D341Med (cell line): Measurements from ENCODE around the gene ATG4C.

Experiments
- DNase-seq: peaks from one replicate; pipeline ENCODE4 v3.0.0; 2012; ENCODE audit warnings: low spot score

ATG4C gene

GRCh38 chr1:62840555-62840954 lies 56.6 kb downstream of the ATG4C start:
- DNase-seq = no peak

DNA sequence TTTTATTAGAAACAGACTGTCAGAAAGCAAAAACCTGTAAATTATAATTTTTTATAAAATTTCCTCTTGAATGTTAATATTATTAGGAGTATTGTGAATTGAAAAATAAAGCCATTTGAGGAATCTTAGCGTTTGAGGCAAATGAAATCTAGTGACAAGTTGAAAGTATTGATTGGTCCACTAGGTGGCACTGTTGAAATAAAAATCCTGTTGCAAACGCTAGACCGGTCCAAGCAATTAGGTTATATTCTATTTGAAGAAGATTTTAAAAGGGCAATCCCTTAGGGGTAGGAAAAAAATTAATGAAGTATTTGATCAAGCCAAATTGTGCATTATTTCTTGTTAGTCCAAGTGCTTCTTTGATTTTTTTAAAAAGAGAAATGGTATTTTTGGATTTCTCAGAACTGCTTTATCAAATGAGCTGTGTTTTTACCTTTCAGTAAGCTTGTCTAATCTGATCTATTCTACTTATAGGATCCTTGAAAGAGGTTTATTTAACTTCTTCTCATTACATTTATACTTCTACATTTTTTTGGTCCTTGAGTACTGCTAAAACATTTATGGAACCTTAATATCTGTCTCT lies 57.7 kb downstream of the ATG4C start:
- DNase-seq = peak; percentile 51

DNA sequence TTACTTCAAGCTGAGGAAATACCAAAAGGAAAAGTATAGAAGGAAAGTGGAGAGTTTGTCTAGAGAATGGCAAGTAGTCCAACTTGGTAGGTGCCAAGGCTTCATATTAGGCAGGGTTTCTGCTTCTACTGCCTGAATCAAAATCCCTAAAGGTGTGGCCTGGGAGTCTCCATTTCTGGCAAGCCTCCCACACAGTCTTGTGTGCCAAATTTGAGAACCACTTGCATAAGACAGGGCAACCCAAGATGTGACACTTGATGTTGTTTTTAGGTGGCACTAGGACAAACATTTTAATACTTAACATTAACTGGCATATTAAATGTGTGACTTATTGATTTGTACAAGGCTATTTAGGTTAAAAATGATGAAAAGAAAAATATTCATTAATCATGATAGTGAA lies 60.1 kb downstream of the ATG4C start:
- DNase-seq = no peak

DNA sequence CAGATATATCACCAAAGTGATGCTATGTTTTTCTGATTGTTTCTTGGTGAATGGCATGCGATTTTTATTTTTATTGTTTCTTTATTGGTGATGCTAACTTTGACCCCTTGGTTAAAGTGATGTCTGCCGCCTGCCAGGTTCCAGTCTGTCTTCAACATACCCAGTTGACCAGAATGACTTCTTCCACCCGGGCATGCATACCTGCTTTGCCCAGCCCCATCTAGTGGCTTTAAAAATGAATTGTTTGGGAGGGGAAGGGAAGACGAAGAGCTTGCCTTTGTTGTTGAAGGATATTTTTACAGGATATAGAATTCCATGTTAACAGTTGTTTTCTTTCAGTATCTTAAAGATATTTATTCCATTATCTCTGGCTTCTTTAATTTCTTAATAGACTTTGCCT lies 65.1 kb downstream of the ATG4C start:
- DNase-seq = peak; percentile 30

DNA sequence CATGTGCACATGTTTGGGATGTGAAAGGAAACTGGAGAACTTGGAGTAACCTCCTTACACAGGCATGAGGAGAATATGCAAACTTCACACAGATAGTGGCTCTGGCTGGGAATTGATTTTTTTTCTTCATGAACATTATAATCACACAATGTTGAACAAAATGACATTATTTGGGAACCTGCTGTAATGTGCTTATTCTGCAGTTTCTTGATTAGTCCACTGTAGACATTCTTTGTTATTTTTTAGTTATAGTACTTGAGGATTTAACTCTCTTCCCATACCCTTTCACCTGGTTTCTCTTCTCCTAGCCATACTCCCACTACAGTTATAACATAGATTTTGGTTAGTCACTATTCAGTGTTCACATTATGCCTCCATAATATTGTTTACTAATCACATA lies 68.3 kb downstream of the ATG4C start:
- no peak for DNase-seq

- no peak for DNase-seq
Observed at GRCh38 chr1:62856960-62857359, 73.0 kb downstream of the ATG4C start.

DNA sequence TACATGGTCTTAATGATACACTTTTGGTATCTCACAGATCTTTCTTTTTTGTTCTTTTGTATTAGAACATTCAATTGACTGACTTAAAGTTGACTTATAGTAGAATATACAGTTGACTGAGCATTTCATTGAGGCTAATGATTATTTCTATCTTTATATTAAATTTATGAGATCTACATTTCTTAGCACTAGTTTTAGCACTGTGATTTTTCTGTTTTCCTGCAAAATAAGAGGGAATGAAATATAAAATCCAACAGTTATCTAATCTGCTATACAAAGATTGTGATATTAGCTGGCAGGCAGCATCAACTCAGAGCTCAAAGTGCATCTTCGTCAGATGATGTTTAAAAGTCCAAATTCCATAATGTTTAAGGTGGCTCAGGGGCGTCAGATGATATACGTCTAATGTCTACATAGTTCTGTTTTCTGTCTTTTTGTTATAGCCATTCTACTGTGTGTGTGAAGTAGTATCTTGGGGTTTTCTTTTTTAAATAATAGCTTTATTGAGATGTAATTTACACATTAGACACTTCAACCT lies 85.4 kb downstream of the ATG4C start:
- DNase-seq = no peak

DNA sequence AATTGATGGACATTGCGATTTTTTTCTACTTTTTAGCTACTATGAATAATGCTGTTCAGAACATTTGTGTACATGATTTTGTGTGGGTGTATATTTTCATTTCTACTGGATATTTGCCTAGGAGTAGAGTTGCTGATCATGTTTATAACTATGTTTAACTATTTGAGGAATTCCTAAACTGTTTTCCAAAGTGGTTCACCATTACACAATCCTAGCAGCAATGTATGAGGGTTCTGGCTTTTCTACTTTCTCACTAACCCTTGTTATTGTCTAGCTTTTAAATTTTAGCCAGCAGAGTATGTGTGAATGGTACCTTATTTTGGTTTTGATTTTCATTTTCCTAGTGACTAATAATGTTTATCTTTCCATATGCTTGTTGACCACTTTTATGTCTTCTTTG lies 86.2 kb downstream of the ATG4C start:
- no peak for DNase-seq

DNA sequence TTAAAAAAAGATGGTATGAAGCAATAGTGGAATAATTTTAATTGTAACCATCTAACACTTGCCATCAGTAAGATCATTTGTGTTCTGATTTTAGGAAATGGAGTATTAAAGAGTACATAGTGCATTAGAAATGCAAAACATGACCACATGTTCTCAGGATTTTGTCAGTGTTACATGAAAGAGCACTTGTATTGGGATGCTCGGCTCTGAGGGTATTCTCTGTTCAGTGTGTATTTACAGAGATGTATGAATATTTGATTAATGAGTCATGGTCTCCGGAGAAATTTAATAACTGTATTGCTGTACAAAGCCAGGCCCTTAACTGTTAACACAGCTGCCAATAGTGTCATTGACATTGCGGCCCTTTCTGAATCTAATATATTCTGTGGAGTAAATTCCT lies 91.7 kb downstream of the ATG4C start:
- no peak for DNase-seq

DNA sequence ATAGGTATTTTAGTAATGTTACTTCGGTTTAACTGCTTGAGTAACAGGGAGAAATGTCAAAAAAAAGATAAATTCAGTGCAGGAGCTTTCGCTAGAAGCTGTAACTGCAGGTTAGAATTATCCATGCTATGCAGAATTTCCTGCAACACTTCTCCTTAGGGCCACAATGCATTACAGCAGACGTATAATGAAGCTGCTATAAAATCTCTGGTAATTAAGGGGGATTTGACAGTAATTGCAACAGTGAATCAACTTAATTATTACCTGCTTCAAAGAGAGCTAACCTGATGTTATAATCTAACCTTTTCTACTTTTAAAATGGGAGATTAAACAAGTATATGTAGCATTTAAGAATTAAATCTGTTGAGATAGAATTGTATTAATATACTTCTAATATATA lies 92.6 kb downstream of the ATG4C start:
- DNase-seq = no peak

DNA sequence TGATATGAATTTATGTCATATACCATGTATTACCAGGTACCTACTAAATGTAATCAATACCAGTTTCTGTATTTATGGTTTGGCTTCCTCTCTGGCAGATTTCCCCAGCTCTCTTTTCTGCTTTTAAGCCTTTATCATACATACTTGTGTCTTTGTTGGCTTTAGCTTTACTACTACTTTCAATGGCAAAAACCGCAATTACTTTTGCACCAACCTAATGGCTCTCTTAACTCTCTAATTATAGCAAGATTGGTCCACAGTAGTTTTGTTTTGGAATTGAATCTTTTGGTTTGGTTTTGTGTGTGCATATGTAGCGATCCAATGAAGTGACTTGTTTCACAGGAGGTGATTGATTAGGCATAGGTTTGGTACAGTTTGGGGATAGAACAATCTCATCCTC lies 93.6 kb downstream of the ATG4C start:
- no peak for DNase-seq

- no peak for DNase-seq
Observed at GRCh38 chr1:62879962-62880361, 96.0 kb downstream of the ATG4C start.

- DNase-seq = no peak
Observed at GRCh38 chr1:62882201-62883104, 98.5 kb downstream of the ATG4C start.

DNA sequence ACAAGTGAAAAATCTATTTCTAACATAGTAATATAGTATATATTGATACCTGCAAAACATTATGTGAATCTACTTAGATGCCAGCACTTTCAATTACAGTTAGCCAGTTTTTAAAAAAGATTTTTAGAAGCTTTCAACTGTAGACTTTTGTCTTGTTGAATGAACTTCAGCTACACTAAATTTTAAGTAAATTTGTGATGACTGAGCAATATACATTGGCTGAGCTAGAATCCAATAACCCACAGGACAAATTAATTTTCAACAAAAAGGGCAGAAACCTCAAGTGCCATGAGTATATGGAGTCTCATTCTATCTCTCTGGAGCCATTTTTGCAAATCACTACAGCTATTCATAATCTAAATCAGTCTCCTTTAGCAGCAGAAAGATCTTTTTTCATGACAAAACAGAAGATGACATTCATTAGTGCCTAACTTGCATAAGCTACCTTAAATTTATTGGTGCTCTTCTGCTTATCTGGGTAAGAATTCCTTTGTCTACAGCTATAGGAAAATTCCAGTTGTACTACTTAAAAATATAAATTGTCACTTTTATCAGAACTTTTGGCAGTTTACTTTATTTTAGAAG lies 100.3 kb downstream of the ATG4C start:
- DNase-seq = no peak

GRCh38 chr1:62887799-62888507 lies 104.0 kb downstream of the ATG4C start:
- DNase-seq = no peak

DNA sequence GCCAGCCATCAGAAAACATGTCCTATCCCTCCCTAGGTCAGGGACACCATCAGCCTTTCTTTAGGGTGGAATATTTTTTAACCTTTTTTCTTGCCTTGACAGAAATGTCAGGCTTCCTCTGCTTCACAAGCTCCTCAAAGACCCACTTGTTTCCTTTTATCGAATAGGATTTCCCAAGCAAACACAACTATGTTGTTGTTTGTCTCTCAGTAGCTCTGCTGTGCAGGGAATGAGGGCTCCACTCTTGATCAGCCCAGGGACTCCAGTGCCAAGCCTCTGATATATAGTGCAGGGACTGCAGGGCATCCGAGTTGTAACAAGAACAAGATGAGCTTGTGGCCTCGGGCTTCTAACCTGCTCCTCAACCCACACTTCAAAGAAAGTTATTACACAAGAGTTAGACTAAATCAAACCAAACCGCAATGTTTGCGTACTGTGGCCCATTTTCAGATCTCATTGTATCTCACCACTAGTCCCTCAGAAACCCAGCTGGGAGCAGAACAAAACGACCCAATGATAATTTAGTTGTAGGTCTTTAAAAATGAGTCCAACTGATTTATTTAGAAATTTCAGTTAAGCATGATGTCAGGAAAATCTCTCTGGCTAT lies 108.1 kb downstream of the ATG4C start:
- no peak for DNase-seq

DNA sequence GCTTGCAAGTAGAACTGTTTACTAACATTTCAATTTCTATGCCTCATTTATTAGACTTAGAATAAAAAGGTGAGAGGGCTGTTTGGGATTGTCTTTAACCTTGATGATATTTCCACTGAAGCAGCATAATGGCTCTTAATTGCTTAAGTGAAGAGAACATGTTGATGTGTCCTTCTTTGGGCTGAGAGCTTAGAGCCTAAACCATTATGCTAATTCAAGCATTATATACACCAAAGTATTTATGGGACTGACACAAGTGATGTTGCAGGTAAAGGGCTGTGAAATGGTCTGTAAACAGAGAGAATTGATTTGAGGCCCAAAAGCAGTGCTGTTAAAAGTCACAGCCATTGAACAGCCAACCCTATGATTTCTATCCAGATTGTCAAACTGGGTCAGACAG lies 113.9 kb downstream of the ATG4C start:
- no peak for DNase-seq

GRCh38 chr1:62900566-62900965 lies 116.6 kb downstream of the ATG4C start:
- no peak for DNase-seq

GRCh38 chr1:62901650-62902049 lies 117.7 kb downstream of the ATG4C start:
- DNase-seq = no peak

- no peak for DNase-seq
Observed at GRCh38 chr1:62903522-62903921, 119.6 kb downstream of the ATG4C start.

DNA sequence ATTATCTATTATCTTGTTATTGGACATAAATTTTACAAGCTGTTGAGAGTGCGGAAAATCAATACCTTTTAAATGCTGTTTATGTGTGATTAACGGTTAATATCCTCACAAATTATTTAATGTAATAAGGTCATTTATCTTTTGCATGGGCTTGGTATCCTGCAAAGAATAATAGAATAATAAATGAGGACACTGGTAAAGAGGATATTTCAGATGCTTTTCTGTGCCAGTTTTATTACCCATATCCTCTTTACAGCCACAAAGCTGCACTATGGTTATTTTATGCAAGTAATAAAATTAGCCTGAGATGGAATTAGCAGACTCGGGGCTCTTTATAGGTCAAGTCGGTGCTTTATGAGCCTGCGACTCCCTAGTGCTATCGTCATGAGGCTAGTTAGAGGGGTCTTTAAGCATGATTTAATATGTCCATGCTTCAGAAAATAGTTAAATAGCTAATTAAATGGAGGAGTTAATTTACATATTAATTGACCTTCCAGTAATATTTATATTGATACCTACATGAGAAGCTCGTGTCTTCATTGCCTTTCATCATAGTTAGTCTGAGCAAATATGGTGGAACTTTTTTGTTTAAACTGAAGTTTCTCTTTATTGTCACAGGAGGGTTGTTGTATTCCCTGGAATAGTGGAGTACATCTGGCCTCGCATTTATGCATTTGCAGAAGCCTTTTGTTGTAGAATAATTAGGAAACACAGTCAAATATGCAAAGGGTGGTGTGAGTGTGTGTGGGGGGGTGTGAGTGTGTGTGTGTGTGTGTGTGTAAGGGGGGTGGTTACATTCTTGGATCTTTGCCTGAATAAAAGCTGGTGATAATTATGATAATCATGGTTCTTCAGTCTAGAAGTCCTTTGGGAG lies 120.3 kb downstream of the ATG4C start:
- no peak for DNase-seq
